ENCODE measurements around the gene INA.
A peak's percentile ranks its signal among the peaks of the same experiment; 100 is the strongest.

DNA sequence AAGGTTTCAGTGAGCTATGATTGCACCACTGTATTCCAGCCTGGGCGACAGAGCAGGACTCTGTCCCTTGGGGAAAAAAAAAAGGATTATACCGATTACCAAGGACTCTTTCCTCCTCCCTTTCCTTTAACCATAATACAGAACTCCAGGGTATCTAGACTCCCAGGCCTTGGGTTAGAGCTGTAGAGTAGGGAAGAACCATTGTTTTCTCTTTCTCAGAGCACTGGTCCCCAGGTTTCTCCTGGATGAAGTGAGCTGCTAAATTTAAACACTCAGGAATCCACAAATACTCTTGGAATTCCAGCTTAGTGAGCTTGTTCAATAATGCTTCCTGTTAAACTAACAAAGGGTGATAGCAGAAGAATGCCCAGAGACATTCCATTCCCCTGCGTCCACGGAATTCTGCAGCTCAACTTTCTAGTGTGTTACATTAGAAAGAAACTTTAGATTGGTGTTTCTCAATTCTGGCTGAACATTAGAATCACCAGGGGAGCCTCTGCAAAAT is 45.8 kb upstream of the INA start:
- peak in 1 of 2 donors; percentile 39 for TF ChIP-seq POLR2AphosphoS5 (IDR thresholded peaks at IDR 0.05)
- TF ChIP-seq, protein P1, sequence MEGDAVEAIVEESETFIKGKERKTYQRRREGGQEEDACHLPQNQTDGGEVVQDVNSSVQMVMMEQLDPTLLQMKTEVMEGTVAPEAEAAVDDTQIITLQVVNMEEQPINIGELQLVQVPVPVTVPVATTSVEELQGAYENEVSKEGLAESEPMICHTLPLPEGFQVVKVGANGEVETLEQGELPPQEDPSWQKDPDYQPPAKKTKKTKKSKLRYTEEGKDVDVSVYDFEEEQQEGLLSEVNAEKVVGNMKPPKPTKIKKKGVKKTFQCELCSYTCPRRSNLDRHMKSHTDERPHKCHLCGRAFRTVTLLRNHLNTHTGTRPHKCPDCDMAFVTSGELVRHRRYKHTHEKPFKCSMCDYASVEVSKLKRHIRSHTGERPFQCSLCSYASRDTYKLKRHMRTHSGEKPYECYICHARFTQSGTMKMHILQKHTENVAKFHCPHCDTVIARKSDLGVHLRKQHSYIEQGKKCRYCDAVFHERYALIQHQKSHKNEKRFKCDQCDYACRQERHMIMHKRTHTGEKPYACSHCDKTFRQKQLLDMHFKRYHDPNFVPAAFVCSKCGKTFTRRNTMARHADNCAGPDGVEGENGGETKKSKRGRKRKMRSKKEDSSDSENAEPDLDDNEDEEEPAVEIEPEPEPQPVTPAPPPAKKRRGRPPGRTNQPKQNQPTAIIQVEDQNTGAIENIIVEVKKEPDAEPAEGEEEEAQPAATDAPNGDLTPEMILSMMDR (IDR thresholded peaks at IDR 0.05): no peak
